GM21619 (cell line): ENCODE results near the gene TMPRSS11A.
A peak's percentile ranks its signal among the peaks of the same experiment; 100 is the strongest.

Experiments used
- ATAC-seq: cut with Tn5 transposase; IDR thresholded peaks from one replicate; pipeline ENCODE4 v1.9.1; 2021; ENCODE audit not compliant: unreplicated experiment

Gene TMPRSS11A

DNA sequence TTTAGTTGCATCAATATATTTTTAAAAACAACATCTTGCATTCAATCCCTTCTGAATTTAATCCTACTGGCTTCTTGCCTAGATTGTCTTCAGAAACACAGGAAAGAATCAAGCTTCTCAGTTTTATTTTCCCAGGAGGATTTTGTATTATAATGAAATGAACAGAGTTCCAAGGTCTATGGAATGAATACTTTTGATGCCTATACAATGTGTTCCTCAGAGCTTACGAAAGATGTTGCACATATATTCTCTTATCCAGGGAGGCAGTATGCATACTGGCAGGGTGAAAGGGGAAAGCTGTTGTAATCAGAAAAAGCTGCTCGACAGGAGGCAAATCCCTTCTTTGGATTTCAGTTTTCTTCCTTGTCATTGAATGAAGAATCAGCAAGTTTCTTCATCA lies 88.3 kb downstream of the TMPRSS11A start:
- no peak for ATAC-seq

- ATAC-seq, result no peak
These were observed 90.2 kb downstream of the TMPRSS11A start for GRCh38 chr4:67873116-67873515.

DNA sequence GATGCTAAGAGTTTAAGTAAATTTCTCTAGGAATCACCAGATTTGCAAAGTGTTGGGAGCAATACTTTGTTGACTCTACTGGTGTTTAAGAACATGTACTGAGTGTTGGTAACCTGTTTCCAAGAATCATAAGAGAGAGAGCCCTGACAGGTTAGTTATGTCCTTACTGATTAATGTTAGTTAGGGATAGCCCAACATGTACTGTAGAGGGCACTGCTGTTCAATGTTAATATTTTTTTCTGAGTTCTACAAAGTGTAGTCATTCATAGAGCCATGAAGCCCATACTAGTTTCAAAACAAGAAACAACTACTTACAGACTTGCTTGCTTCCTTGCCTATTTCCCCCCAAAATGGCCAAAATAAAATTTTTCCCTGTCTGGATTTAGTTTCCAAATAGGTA lies 91.4 kb downstream of the TMPRSS11A start:
- ATAC-seq, result peak; percentile 95

GRCh38 chr4:67869580-67870190 lies 93.6 kb downstream of the TMPRSS11A start:
- ATAC-seq, result no peak

- ATAC-seq, result no peak
These were observed 101.8 kb downstream of the TMPRSS11A start for GRCh38 chr4:67861513-67861912.
